Fibroblast of pulmonary artery (primary cell): Measurements from ENCODE around the gene CCDC85A.

ENCODE experiments used
- DNase-seq: peaks from one replicate; pipeline ENCODE4 v3.0.0-alpha.2; 2010; ENCODE audit warnings: low read depth
- H3K4me3 ChIP-seq: replicated peaks from 2 replicates; pipeline ENCODE4 v1.5.1; 2011; ENCODE audit warnings: low read depth, mild to moderate bottlenecking, control low read depth, low read length, moderate library complexity
- TF ChIP-seq, protein P1 (sequence below): IDR thresholded peaks from 2 replicates; pipeline ENCODE4 v1.5.1; 2011; ENCODE audit warnings: mild to moderate bottlenecking, control low read depth, low read length, inconsistent platforms; ENCODE audit errors: missing control alignments

CCDC85A gene

DNA sequence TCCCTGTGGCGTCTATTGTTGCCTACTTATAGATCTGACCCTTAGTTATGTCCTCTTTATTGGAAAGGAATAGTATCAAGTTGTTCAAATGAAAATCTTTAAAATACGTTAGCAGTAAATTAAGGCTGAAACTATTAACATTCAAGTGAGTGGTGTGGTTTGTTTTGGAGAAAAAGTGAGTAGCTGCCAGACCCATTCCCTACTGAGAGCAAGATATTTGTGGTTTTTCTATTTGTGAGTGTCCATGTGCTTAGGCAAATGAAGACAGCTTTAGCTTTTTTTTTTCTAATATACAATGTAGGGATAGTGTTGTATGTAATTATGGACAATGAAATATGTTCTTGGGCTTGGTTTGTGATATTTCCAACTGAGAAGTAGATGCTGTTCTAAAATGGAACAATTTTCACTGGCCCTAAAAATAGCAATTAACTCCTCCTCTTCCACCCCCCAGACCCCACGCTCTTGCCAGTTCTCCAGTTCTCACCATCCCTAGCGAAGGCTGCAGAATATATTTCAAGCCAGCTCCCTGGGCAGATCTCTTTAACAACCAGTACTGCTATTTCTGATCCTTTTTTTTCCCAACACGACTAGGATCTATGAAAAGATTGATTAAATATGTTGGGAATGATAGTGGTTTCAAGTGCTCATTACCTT is 83.1 kb downstream of the CCDC85A start:
- TF ChIP-seq, protein P1, sequence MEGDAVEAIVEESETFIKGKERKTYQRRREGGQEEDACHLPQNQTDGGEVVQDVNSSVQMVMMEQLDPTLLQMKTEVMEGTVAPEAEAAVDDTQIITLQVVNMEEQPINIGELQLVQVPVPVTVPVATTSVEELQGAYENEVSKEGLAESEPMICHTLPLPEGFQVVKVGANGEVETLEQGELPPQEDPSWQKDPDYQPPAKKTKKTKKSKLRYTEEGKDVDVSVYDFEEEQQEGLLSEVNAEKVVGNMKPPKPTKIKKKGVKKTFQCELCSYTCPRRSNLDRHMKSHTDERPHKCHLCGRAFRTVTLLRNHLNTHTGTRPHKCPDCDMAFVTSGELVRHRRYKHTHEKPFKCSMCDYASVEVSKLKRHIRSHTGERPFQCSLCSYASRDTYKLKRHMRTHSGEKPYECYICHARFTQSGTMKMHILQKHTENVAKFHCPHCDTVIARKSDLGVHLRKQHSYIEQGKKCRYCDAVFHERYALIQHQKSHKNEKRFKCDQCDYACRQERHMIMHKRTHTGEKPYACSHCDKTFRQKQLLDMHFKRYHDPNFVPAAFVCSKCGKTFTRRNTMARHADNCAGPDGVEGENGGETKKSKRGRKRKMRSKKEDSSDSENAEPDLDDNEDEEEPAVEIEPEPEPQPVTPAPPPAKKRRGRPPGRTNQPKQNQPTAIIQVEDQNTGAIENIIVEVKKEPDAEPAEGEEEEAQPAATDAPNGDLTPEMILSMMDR: no peak
- DNase-seq: no peak
- no peak overlapping the region for H3K4me3 ChIP-seq

DNA sequence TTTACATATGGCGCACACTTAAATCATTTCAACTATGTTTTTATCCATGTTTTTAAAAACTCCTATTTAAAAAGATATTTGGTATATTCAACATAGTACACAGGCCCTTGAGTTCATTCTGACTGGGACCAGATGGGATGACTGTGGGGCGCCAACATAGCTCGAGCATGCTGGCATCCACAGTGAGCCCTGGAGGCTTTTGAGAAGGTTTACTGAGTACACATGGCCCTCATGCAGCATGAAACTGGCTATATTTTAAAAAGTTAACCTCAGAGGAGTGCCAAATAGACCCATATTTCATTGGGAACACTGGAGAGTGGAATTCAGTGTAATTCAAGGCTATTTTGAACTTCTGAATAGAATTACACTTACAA is 83.6 kb downstream of the CCDC85A start:
- TF ChIP-seq, protein P1: no peak
- no peak for DNase-seq
- H3K4me3 ChIP-seq: no peak overlapping the region

DNA sequence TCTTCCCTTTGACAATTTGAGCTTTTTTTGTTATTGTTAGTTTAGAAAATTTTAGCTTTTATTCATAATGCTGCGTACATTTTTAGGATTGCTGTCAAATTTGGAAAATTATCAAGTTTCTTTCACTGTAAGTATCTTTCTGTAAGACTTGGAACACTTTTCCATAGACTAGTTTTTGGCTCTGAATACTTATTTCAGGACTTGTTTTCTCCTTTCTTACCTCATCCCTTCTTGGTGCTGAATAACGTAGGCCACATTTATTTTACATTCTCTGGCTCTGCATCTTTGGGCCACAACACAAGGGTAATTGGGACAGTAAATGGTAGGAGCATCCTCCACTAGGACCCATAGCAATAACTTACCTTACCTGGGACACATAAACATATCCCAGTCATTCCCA is 85.1 kb downstream of the CCDC85A start:
- TF ChIP-seq, protein P1: no peak
- no peak overlapping the region for H3K4me3 ChIP-seq

DNA sequence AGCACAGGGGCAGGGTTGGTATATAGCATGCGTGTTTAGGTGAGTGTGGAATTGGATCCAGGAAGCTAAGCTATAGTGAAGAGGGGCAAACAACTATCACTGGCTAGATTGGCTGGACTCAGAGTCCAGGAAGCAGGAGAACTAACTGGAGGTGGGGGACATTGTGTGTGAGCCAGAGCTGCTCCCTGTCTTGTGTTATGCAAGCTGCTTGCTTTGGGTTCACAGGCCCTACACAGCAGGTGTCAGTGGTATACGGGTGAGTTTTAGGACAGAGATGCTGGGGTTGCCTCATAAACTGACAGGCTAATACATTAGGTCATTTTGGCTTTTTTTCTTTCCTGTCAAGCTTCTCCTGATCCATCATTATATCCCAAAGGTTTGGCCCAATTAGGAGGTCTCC is 87.5 kb downstream of the CCDC85A start:
- no peak for DNase-seq
- TF ChIP-seq, protein P1: no peak
- no peak overlapping the region for H3K4me3 ChIP-seq

More for the DNA sequence above, 85.1 kb downstream of the CCDC85A start:
- no peak for DNase-seq

DNA sequence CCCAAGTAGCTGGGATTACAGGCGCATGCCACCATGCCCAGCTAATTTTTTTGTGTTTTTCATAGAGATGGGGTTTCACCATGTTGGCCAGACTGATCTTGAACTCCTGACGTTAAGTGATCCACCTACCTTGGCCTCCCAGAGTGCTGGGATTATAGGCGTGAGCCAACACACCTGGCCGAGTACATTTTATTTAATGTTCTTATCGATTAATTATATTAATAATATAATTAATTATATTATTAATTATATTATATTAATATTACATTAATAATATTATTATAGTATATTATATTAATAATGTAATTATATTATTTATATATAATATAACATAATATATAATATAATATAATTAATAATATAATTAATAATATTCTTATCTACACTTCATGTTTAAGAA is 101.4 kb downstream of the CCDC85A start:
- TF ChIP-seq, protein P1: no peak
- no peak overlapping the region for H3K4me3 ChIP-seq
- no peak for DNase-seq

DNA sequence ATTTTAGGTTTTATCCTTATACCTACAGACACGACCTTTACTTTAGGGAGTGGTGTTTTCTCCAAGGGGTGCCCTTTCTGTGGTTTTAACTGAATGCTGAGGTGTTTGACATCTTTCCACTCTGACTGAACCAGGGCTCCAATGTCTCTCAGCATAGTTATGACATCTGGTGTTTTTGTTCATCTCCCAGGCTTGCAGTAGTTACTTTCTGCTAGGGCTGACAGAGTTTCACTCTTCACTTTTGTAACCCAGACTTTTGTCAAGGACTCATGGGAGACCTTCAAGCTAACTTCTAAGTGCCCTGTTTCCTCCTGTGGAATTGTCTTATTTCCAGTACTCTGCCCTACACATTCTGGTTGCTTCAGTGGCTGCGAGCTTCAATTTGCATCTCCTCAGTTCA is 103.1 kb downstream of the CCDC85A start:
- TF ChIP-seq, protein P1: no peak
- H3K4me3 ChIP-seq: no peak overlapping the region
- no peak for DNase-seq

DNA sequence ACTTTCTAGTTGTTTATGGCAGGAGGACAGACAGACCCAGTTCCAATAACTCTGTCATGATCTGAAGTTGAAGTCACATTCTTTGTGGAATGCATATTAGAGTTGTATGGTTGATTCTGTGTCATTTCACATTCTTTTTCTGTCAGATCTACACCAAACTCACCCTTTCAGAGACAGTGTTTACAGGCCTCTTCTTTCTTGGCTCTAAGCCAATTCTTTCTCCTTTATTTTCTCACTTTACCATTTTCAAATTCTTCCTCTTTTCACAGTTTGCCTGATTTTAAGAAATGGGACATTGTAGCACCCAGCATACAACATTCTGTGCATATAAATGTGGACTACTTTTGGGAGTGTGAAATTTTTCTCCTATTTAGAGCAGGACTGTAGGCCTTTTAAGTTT is 103.7 kb downstream of the CCDC85A start:
- no peak overlapping the region for H3K4me3 ChIP-seq
- TF ChIP-seq, protein P1: no peak
- DNase-seq: peak; percentile 5
